ENCODE results near the gene SLC7A4.
"Not testable (repeated sequence)": the region's sequence is repeated elsewhere in the genome, so short reads cannot be mapped to it uniquely, and the experiment has no call there.

The SLC7A4 gene

GRCh38 chr22:21061660-21062321, 29.4 kb upstream of the SLC7A4 start:
- DNase-seq: not testable (repeated sequence)

- DNase-seq: not testable (repeated sequence)
These were observed 28.0 kb upstream of the SLC7A4 start for GRCh38 chr22:21060363-21060762.

GRCh38 chr22:21055880-21056319, 23.5 kb upstream of the SLC7A4 start:
- no peak for DNase-seq

GRCh38 chr22:21055564-21055834, 23.1 kb upstream of the SLC7A4 start:
- no peak for DNase-seq

GRCh38 chr22:21054714-21055563, 22.6 kb upstream of the SLC7A4 start:
- no peak for DNase-seq

- no peak for DNase-seq
These were observed 21.8 kb upstream of the SLC7A4 start for GRCh38 chr22:21054046-21054713.

GRCh38 chr22:21052715-21053459, 20.5 kb upstream of the SLC7A4 start:
- DNase-seq: no peak

- DNase-seq: no peak
These were observed 19.6 kb upstream of the SLC7A4 start for GRCh38 chr22:21051831-21052400.

GRCh38 chr22:21051145-21051830, 18.9 kb upstream of the SLC7A4 start:
- DNase-seq: no peak

GRCh38 chr22:21048965-21049364, 16.6 kb upstream of the SLC7A4 start:
- not testable (repeated sequence) for DNase-seq

- not testable (repeated sequence) for DNase-seq
These were observed 16.1 kb upstream of the SLC7A4 start for GRCh38 chr22:21048448-21048847.

GRCh38 chr22:21047730-21048129, 15.4 kb upstream of the SLC7A4 start:
- DNase-seq: peak; percentile 92

- no peak for DNase-seq
These were observed 14.8 kb upstream of the SLC7A4 start for GRCh38 chr22:21047035-21047661.

GRCh38 chr22:21045585-21046294, 13.4 kb upstream of the SLC7A4 start, which contains the start of gene LRRC74B:
Gene LRRC74B, plus strand, starts transcription at chr22:21045946. Its CDS starts 41 bp downstream, at chr22:21045987.
- peak; percentile 89 for DNase-seq

GRCh38 chr22:21044931-21045584, 12.7 kb upstream of the SLC7A4 start:
- peak; percentile 72 for DNase-seq

- DNase-seq: no peak
These were observed 11.6 kb upstream of the SLC7A4 start for GRCh38 chr22:21043860-21044535.

- peak; percentile 21 for DNase-seq
These were observed 10.9 kb upstream of the SLC7A4 start for GRCh38 chr22:21042978-21043859.

- DNase-seq: no peak
These were observed 9.6 kb upstream of the SLC7A4 start for GRCh38 chr22:21041937-21042336.

GRCh38 chr22:21039158-21039557, 6.8 kb upstream of the SLC7A4 start:
- DNase-seq: not testable (repeated sequence)
